ENCODE data around the gene KL. TPM values are rescaled to one million over a fixed set of nuclear protein-coding genes. Genes with fewer than 3 reads are reported as not detected.

KL gene
- total and polyA plus RNA-seq, 2 donors (not counting 1 experiment from before 2014, with no cell fraction given) = 0.07 TPM; not detected in 1

GRCh38 chr13:33092073-33092987, 76.1 kb downstream of the KL start:
- 93% methylated on average over 3 of the region's 11 CpGs for WGBS (ENCODE audit: insufficient coverage)
- H3K9me3 ChIP-seq (ENCODE audit: control extremely low read depth in 1 of 3, control insufficient read depth in 2 of 3, insufficient read depth in 1 of 3, low read length in 2 of 3) = no peaks in the 10 kb centered on the region
- no peaks in the 10 kb centered on the region for H3K36me3 ChIP-seq (replicated peaks in 1 of 2; ENCODE audit: control extremely low read depth in 1 of 2, control insufficient read depth in 1 of 2, extremely low read depth in 1 of 2, insufficient read depth in 2 of 2, low read length in 1 of 2)
- peaks cover 3% of the 10 kb centered on the region for H3K4me1 Mint-ChIP-seq
- no peaks in the 10 kb centered on the region for H3K79me2 ChIP-seq (ENCODE audit: control insufficient read depth, insufficient read depth, low read length)
- DNase-seq (no peak), ATAC-seq (ENCODE audit: low read depth) (no peak)
- H4K20me1 ChIP-seq (ENCODE audit: control insufficient read depth, insufficient read depth, low read length, poor library complexity, severe bottlenecking) = no peaks in the 10 kb centered on the region
- intact Hi-C loops (cut with micrococcal nuclease) = no loop called here
- no peak overlapping the region for H3K9ac ChIP-seq (ENCODE audit: low read length)
- ChIA-PET CTCF (no interaction called here), POLR2A (no interaction called here)
- H3K27me3 ChIP-seq (replicated peaks in 1 of 4; ENCODE audit: control extremely low read depth in 1 of 4, control insufficient read depth in 3 of 4, insufficient read depth in 4 of 4, low read length in 3 of 4) = peaks cover 0 to 3% (median 0%) of the 10 kb centered on the region in 4 experiments
- H3K9me3 Mint-ChIP-seq (ENCODE audit: insufficient read depth) = no peaks in the 10 kb centered on the region
- H3K4me3 ChIP-seq (ENCODE audit: control extremely low read depth in 1 of 5, extremely low read depth in 1 of 5, insufficient read depth in 1 of 5, low read depth in 2 of 5, low read length in 4 of 5) = no peak overlapping the region
- TF ChIP-seq CTCF (IDR thresholded peaks at IDR 0.05) (no peak), EZH2 (IDR thresholded peaks at IDR 0.05; ENCODE audit: borderline replicate concordance, insufficient read depth, low read depth, low read length, poor library complexity, severe bottlenecking) (no peak)
- no peak overlapping the region for H3K4me3 Mint-ChIP-seq
- H3K27me3 Mint-ChIP-seq = peaks cover 13% of the 10 kb centered on the region
- no peak overlapping the region for H2AFZ ChIP-seq (ENCODE audit: insufficient read depth, low read depth, low read length, poor library complexity, severe bottlenecking)
- no peak overlapping the region for H3K27ac Mint-ChIP-seq
- no peak overlapping the region for H3K27ac ChIP-seq (ENCODE audit: low read length in 2 of 2)
- no peak overlapping the region for H3K4me2 ChIP-seq (replicated peaks; ENCODE audit: low read depth, low read length, poor library complexity, severe bottlenecking)
- H3K4me1 ChIP-seq (ENCODE audit: control insufficient read depth in 2 of 2, insufficient read depth in 2 of 2, low read length in 2 of 2) = no peaks in the 10 kb centered on the region
